DMS153 treated with DMSO at 0.1 percent for 48 hours (cell line): ENCODE data around the gene AKAP13.
"Not testable (repeated sequence)": the region's sequence is repeated elsewhere in the genome, so short reads cannot be mapped to it uniquely, and the experiment has no call there.

ENCODE experiments used
- DNase-seq: peaks from one replicate; lab custom pipeline; 2025; ENCODE audit not compliant: unreplicated experiment; lab: John Stamatoyannopoulos, UW

Gene AKAP13

DNA sequence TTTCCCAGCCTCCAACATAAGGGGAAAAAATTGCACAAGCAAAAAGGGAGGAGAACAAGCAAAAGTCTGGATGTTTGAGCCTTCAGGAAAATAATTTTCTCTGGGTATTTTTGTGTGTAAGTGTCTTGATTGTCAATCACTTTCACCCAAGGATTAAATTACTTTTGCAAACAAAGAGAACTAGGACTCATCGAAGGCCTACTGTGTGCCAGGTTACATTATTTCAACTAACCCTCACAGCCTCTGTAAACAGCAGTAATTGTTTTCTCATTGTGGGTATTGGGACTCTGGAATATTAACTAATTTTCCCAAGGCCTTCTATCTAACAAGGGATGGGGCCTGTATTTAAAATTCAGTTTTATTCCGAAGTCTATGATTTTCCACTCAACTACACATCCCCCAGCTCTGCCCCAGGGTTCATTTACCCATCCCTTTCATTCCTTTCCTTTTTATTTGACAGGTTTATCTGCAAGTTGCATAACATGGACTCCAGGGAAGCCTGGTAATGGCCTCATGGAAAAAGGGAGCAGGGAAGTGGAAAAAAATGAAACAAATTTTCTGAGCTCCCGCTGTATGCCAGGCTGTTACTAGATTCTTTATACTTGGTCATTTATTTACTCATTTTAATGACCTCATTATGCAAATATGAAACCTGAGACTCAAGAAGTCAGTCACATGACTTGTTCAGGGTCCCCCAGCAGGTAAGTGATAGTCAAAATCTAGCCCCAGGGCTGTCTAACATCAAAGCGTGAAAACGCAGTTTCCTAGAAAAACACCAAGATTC lies 32.9 kb upstream of the AKAP13 start:
- not testable (repeated sequence) for DNase-seq

DNA sequence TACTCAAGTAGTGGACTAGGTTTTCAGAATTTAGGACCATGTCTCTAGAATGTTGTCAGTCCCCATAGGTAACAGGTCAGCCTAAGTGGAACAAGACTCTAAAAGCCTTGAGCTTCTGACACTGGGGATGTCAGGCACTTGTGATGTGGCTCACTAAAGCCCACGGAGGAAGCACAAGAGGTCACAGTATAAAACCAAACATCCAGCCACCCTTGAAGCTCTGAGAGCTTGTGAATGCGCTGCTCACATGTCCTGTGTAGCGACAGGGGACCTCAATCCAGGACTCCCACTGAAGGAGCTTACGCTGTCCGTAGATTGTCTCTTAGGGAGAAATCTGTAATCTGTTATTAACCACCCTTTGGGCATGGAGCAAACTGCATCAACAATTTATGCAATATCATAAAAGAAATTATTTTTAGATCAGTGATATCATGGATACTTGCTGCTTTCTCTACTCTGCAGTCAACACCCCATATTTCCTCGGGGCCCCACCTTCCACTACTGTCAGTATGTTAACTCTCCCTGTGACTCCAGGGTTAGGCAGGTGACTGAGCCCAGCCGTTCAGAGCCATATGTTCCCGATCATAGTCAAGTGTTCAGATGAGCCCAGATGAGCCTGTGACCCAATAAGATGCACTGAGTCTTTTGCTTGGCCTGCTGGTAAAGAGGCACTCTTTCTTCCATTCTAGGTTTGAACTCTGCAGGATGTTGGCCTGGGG lies 32.2 kb upstream of the AKAP13 start:
- DNase-seq: not testable (repeated sequence)

DNA sequence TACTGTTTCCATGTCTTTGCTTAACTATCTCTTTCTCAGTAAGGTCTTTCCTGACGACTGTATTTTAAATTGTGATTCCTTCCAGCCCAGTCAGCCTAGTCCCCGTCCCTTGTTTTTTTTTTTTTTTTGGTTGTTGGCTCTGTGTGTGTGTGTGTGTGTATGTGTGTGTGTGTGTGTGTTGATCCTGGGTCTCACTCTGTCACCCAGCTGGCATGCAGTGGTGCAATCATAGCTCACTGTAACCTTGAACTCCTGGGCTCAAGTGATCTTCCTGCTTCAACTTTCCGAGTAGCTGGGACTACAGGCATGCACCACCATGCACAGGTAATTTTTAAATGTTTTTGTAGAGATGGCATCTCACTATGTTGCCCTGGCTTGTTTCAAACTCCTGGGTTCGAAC lies 31.3 kb upstream of the AKAP13 start:
- not testable (repeated sequence) for DNase-seq

DNA sequence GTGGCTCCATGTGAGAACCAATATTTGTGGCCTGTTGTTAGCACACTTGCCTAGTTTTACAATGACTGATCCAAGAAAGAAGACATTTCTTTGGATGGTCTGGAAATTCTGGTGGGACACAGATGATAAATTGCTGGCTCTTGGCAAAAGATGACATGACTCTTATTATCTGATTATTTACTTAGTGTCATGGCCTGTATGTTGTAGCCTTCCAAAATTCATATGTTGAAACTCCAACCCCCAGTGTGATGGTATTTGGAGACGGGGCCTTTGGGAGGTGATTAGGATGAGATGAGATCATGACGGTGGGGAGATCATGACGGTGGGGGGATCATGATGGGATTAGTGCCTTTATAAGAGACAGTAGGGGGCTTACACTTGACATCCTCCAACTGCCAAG lies 30.0 kb upstream of the AKAP13 start:
- DNase-seq: no peak

DNA sequence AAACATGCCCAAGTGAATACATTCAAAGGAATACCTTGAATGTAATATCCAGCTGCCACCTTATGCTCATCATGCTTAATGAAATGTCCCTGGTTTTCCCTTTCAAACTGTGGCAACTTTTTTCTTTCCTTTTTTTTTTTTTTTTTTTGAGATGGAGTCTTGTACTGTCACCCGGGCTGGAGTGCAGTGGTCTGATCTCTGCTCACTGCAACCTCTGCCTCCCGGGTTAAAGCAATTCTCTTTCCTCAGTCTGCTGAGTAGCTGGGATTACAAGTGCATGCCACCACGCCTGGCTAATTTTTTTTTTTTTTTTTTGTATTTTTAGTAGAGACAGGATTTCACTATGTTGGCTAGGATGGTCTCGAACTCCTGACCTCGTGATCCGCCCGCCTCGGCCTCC lies 28.9 kb upstream of the AKAP13 start:
- DNase-seq: not testable (repeated sequence)

DNA sequence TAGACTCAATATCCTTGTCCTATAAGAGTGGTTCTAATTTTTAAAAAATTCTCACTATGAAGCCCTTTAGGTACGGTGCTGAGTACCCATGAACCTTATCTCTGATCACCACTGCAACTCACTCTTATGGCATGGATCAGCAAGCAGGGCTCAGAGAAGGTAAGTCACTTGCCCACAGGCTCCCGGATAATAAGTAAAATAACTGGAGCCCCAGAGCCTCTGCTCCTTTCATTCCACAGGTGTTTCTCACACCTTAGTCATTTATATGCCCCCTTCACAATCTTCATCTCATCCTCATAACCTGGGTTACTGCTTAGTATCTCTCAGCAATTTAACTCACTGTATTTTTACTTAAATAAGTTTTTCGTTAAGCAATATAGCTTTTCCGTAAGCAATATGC lies 28.4 kb upstream of the AKAP13 start:
- no peak for DNase-seq

DNA sequence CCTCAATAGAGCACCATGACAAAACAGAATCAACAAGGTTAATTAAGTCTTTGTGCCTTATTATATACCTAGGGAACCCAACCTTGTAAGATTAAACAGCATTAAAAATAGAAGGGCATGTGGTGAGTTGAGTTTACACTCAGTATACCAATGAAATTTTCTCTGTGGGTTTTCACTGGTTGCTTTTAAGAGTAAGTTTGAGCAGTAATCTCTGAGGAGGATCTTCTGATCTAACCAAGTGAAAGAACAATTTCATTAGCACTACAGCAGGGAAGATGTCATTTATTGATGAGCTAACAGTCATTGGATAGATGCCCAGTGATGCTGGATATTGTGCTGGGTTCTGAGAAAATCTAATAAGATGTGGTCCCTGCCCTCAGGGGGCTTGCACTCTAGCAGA lies 26.9 kb upstream of the AKAP13 start:
- no peak for DNase-seq

DNA sequence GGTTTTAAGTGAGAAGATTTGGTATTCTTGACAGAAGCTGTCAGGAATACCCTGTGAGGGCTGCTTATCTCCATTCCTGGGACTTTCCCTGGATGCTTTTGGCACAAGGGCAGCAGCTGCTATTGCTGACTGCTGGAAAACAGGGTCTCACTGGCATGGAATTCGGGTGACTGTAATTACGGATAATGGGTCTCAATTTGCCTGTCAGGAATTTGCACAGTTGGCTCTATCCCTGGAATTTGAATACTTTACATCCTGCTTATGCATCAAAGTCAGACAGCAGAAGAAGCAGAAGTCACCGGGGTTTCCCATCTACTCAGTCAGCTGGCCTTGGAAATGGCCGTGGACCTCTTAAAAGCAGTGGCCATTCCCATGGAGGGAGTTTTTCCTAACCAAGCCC lies 25.9 kb upstream of the AKAP13 start:
- no peak for DNase-seq

DNA sequence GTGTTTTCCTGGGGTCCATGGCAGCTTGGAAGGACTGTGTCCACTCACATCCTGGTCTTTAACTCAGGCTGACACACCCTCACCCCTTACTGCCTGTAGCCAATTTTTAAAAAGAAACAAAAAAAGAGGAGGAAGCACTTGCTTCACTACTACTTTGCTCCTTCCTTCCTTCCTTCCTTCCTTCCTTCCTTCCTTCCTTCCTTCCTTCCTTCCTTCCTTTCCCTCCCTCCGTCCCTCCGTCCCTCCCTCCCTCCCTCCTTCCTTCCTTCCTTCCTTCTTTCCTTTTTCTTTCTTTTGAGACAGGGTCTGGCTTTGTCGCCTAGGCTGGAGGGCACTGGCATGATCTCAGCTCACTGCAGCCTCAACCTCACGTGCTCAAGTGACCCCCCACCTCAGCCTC lies 25.5 kb upstream of the AKAP13 start:
- no peak for DNase-seq

DNA sequence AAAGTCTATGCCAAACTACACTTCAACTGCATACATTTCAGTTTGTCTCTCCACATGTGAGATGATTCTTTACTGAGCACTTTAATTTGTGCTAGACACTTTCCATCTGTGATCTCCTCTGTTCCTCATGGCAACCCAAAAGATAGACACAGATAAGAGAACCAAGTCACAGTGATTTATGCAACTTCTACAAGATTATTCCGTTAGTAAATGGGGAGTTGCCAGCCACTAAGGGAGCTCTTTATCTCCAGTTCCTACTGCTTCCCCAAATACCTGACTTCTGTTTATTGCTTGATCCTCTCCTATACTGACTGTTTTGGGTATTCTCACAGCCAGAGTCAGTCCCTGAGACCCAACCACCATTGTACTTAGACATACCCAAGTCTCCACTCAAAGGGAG lies 24.1 kb upstream of the AKAP13 start:
- DNase-seq: no peak

DNA sequence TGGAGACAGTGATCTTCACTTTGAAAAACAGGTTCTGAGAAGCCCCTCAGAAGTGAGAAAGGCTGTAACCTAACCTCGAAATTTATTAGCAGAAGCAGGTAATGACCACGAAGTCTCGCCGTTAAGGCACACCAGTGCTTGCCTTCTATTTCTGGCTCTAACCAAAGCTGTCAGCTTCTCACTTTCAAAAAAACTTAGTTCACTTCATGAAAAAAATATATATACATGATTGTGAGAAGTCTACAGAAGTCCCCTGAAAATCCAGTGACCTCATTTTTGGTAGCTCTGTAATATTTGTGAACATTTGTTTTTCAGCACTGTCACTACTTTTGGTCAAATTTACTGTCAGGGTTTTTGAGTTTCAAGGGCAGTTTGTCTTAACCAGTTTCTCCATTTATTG lies 19.1 kb upstream of the AKAP13 start:
- no peak for DNase-seq

DNA sequence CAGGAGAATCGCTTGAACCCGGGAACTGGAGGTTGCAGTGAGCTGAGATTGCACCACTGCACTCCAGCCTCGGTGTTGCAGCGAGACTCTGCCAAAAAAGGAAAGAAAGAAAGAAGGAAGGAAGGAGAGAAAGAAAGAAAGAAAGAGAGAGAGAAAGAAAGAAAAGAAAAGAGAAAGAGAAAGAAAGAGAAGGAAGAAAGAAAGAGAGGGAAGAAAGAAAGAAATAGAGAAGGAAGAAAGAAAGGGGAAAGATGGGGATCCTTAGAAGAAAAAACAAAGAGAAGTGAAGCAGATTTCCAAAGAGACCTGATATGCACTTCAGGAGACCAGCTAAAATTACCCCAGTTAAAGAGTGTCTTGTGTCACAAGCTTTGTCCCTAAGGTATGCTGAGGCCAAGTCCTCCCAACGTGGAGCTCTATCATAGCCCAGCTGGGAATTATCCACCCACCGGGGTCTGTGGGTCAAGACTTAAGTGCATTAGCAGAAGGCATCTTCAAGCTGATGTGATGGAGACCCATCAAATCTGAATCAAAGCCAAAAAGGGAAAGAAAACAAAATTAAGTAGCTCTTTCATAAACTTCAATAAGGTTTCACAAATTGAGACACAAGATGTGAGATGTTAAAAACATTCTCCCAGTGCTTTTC lies 17.8 kb upstream of the AKAP13 start:
- DNase-seq: no peak

DNA sequence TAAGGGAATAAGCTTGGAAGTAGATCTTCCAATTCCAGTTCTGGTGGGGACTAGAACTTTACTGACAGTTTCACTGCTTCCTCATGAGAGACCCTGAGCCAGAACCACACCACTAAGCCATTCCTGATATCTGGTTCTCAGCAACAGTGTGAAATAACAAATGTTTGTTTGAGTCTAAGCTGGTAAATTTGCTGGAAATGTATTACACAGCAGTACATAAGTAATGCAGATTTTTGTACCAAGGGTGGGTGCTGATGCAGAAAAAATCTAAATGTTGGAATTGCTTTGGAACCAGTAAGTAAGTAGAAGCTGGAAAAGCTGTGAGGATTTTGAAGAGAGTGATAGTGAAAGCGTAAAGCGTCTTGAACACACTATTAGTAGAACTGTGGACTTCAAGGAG lies 14.4 kb upstream of the AKAP13 start:
- DNase-seq: no peak

DNA sequence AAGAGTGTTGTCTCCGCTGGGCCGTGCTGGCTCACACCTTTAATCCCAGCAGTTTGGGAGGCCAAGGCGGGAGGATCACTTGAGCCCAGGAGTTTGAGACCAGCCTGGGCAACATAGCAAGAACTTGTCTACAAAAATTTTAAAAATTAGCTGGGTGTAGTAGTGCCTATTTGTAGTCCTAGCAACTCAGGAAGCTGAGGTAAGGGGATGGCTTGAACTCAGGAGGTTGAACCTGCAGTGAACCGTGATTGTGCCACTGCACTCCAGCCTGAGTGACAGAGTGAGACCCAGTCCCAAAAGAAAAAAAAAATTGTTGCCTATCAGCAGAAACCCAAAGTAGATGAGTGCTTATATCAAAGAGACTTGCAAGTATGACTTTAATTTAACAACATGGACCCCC lies 12.7 kb upstream of the AKAP13 start:
- DNase-seq: no peak

DNA sequence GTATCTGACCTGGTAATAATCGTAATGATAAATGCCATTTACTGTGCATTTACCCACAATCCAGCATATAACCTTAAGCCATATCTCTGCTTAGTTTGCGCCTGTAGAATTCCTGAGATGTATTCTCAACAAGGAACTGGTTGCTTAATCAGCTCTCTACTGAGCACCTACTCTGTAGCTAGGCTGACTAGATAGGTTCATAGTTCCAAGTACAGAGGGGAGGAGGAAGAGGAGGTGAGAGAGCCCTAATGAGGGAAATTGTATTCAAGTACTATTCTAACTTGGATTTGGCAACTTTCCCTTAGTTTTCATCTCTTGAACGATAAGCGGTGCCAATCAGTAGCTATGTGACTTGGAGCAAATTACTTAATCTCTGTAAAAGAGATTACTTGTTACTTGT lies 5.6 kb upstream of the AKAP13 start:
- no peak for DNase-seq

DNA sequence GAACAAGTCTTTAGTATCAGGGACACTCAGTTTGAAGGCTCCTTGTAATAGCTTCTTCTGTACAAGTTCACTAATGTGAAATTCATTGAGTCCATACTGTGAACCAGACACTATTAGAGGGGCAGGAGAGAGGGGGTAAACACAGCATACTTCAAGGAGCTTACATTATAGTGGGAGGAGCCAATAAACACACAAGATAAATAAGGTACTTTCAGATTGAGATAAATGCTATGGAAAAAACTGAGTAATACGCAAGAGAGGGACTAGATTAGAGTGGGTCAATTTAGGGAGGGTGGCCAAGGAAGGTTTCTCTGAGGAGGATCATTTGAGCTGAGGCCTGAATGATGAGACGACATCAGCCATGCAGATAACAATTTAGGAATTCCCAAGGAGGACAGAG lies 3.1 kb upstream of the AKAP13 start:
- DNase-seq: no peak

DNA sequence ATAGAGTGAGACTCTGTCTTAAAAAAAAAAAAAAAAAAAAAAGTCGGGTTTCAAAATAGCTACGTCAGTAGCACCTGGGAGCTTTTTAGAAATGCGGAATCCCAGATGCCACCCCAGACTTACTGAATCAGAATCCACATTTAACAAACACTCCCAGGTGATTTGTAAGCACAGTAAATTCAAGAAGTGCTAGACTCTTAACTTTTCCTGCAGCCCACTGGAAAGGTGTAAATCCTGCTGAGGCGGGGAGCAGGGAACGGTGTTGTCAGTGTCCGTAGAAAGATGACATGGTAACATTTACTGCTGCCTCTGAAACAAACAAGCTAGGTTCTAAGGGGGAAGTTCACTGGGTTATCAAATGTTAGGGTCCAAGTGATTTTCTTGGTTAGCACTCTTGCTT lies 2.4 kb upstream of the AKAP13 start:
- no peak for DNase-seq

DNA sequence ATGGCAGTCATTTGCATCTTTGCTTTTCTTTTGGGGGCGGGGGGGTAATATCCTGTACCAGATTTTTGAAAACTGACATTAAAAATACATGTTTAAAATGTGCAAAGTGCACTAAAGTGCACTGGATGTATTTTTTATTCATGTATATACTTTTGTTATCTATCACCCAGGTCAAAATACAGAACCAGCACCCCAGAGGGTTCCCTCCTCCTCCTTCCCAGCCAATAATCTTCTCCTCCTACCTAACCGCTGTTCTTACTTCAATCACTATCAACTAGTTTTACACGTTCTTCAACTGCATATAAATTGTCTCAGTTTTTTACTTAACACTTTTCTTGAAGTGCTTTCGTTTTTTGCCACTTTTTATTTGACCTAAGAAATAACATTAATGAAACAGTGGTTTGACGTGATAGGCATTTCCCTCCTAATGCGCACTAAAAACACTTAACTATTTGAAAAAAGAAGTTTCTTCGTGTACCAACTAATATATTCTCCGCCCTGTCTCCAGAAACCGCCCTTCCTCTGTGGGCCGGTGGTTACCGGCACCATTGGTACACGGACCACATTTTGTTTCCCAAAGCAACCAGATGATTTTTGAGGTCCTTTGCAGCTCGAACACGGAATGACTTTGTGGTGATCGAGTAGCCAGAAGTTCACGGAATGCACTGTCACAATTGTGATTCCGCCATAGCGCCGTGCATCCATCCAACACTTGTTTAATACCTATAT lies 836 bp upstream of the AKAP13 start:
- no peak for DNase-seq

DNA sequence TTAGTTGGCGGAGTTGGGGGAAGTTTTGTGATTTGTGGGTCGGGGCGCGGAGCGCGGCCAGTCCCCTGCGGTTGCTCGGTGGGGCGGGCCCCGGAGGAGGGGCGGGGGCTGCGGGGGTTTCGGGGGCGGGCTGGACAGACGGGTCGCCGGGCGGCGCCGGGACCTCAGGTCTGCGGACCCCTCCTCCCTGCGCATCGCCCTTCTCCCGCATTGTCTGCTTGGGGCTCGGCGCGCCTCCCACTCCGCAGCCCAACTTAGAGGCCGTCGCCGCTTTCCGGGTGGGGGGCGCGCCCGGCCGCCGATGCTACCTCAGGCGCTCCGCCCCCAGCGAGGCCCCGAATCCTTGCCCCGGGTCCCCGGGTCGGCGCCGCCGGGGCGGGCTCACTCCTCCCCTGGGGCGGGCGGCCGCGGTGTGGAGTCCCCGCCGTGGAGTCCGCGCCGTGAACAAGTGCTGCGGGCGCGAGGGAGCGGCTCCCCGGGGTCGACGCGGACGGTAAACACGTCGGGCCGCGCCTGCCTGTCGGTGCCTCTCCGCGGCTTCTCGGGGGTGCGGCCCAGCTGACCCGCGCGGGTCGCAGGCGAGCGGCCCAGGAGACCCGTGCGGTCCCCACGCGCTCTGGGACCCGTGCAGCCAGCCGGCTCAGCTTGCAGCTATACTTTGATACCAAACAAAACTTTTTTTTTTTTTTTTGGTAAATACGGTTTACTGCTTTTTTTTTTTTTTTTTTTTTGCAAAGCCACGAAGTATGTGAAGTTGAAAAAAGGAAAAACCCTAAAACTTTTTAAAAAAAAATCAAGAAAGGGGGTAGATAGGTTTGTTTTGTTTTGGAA lies 624 bp downstream of the AKAP13 start:
- no peak for DNase-seq

DNA sequence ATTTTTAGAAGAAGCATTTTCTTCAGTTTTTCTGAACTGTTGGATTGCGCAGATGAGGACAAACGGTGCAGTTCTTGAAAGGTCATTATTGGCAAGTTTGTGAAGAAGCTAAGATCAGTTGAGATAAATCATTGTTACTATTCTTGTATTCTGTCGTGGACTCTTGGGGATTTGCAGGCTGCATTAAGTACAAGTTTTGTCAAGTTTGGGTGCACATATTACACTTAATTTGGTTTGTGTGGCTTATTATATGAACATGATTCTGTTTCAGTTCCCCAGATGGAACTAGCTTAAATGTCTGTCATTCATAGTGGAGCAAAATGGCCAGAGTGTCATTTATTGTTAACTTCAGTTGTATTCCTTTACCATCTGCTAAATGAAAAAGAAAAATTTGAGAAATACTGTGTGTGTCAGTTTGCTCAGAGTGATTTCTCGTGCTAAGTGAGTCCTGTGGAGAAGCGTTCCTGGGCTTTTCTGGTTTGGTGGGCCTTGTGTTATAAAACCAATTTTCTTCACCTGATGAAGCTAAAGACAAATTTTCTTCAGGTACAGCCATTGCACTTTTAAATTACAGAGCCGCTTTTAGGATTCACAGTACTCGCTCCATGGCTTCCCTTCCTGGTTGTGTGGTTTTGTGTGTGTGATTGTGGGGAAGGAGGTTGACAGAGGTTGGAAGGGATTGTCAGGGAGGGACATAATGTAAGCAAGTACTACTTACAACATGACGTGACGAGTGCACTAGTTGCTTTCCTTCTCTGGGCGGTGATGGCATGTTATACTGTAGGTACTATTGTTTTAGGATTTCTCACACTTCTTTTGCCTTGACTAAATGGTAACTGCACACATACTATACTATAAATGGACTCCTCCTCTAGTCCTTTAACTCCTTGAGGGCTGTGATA lies 1.7 kb downstream of the AKAP13 start:
- DNase-seq: no peak
